ENCODE measurements around the gene ERO1A. TPM values are rescaled to one million over a fixed set of nuclear protein-coding genes. Genes with fewer than 3 reads are reported as not detected.

ERO1A gene
- total RNA-seq, 1 experiment from 2014 or later: 151 TPM

- intact Hi-C loops (cut with micrococcal nuclease): no loop called here
- H3K9me2 ChIP-seq (replicated peaks; ENCODE audit: low read length): no peaks in the 10 kb centered on the region
- H2AFZ ChIP-seq (ENCODE audit: low read length): no peak overlapping the region
- peaks cover 27% of the 10 kb centered on the region for H4K20me1 ChIP-seq (ENCODE audit: low read length)
- POLR2A ChIA-PET (ENCODE audit: unreplicated experiment): no interaction called here
- BruUV-seq (replicated peaks): no TSS peak
- DNase-seq (no peak), ATAC-seq (no peak)
- CTCF ChIA-PET: no interaction called here
- H3K79me2 ChIP-seq (ENCODE audit: low read length): peaks cover 73% of the 10 kb centered on the region
- H3K4me3 ChIP-seq (ENCODE audit: low read length): no peak overlapping the region
- peaks cover 76% of the 10 kb centered on the region for H3K36me3 ChIP-seq (ENCODE audit: low read depth, low read length)
- no peaks in the 10 kb centered on the region for H3F3A ChIP-seq (ENCODE audit: low read length, unreplicated experiment)
- no peak for TF ChIP-seq EZH2 (IDR thresholded peaks at IDR 0.05; ENCODE audit: low read length, unreplicated experiment)
- no peak for TF ChIP-seq CTCF (conservative IDR thresholded peaks at IDR 0.05; ENCODE audit: low read depth, low read length)
- no peak for TF ChIP-seq EZH2phosphoT487 (IDR thresholded peaks at IDR 0.05; ENCODE audit: borderline replicate concordance, low read length)
- no peak overlapping the region for H3K27ac ChIP-seq (ENCODE audit: low read length)
- H3K9me3 ChIP-seq (ENCODE audit: low read length): no peaks in the 10 kb centered on the region
- H3K4me2 ChIP-seq (ENCODE audit: low read length): no peak overlapping the region
- H3K27me3 ChIP-seq (ENCODE audit: low read length): no peaks in the 10 kb centered on the region
- H3K9ac ChIP-seq (ENCODE audit: low read length): no peak overlapping the region
- H3K4me1 ChIP-seq (ENCODE audit: insufficient read depth, low read length): peaks cover 25% of the 10 kb centered on the region
These were observed 16.3 kb upstream of the ERO1A start for GRCh38 chr14:52711666-52712065.

GRCh38 chr14:52706724-52707706 lies 11.7 kb upstream of the ERO1A start, which contains the start of gene PSMC6:
Gene PSMC6 (plus strand): TSS chr14:52707200. CDS start chr14:52707220, 20 bp downstream.
- Histone ChIP-seq H3K79me2 (ENCODE audit: low read length) (peaks cover 51% of the 10 kb centered on the region), H2AFZ (ENCODE audit: low read length) (peak within 1 kb of the TSS; percentile 81), H3K9ac (ENCODE audit: low read length) (peak within 1 kb of the TSS; percentile 99), H3K36me3 (ENCODE audit: low read depth, low read length) (peaks cover 35% of the 10 kb centered on the region), H4K20me1 (ENCODE audit: low read length) (peaks cover 27% of the 10 kb centered on the region), H3K9me2 (replicated peaks; ENCODE audit: low read length) (no peaks in the 10 kb centered on the region), H3K4me2 (ENCODE audit: low read length) (peak within 1 kb of the TSS; percentile 85), H3K27me3 (ENCODE audit: low read length) (no peaks in the 10 kb centered on the region), H3K4me3 (ENCODE audit: low read length) (peak within 1 kb of the TSS; percentile 97), H3K9me3 (ENCODE audit: low read length) (no peaks in the 10 kb centered on the region), H3K4me1 (ENCODE audit: insufficient read depth, low read length) (peaks cover 47% of the 10 kb centered on the region), H3F3A (ENCODE audit: low read length, unreplicated experiment) (peaks cover 3% of the 10 kb centered on the region), H3K27ac (ENCODE audit: low read length) (peak within 1 kb of the TSS; percentile 76)
- peak; percentile 91 for DNase-seq
- TSS peak; percentile 99 for BruUV-seq (replicated peaks)
- ChIA-PET POLR2A (ENCODE audit: unreplicated experiment) (interaction anchor here (0.7 to 1.1 kb wide), 3 partner anchors 12 to 61 kb away, joined by 3 to 7 read pairs (median 5); partner anchors contain the start of genes ERO1A and STYX), CTCF (no interaction called here)
- ATAC-seq: peak; percentile 95
- intact Hi-C loops (cut with micrococcal nuclease): loop anchor here (1.0 to 2.0 kb wide), 3 partner anchors 11 to 22 kb away; no protein-coding TSS in a partner anchor
- no peak for TF ChIP-seq EZH2phosphoT487 (IDR thresholded peaks at IDR 0.05; ENCODE audit: borderline replicate concordance, low read length)
- no peak for TF ChIP-seq CTCF (conservative IDR thresholded peaks at IDR 0.05; ENCODE audit: low read depth, low read length)
- no peak for TF ChIP-seq EZH2 (IDR thresholded peaks at IDR 0.05; ENCODE audit: low read length, unreplicated experiment)

Data from PC-3 (cell line).